Neural cell (in vitro differentiated cells): ENCODE measurements around the gene LRRC15.

Source experiments
- EZH2 ChIP-seq: fragments of 200-600, 300-800 bp; shearing (Covaris generic), sonication (generic); IDR thresholded peaks from 2 replicates; pipeline ENCODE4 v1.6.1; 2014; ENCODE audit warnings: antibody characterized with exemption, low read length, borderline replicate concordance, mild to moderate bottlenecking; ENCODE audit not compliant: insufficient read depth, poor library complexity, severe bottlenecking
- TF ChIP-seq, protein P1 (sequence below): fragments of 450-650 bp; IDR thresholded peaks from 2 replicates; pipeline ENCODE4 v1.5.1; 2014; ENCODE audit warnings: antibody characterized with exemption, mild to moderate bottlenecking, moderate library complexity; ENCODE audit not compliant: poor library complexity, severe bottlenecking

- no peak for TF ChIP-seq EZH2
- TF ChIP-seq, protein P1, sequence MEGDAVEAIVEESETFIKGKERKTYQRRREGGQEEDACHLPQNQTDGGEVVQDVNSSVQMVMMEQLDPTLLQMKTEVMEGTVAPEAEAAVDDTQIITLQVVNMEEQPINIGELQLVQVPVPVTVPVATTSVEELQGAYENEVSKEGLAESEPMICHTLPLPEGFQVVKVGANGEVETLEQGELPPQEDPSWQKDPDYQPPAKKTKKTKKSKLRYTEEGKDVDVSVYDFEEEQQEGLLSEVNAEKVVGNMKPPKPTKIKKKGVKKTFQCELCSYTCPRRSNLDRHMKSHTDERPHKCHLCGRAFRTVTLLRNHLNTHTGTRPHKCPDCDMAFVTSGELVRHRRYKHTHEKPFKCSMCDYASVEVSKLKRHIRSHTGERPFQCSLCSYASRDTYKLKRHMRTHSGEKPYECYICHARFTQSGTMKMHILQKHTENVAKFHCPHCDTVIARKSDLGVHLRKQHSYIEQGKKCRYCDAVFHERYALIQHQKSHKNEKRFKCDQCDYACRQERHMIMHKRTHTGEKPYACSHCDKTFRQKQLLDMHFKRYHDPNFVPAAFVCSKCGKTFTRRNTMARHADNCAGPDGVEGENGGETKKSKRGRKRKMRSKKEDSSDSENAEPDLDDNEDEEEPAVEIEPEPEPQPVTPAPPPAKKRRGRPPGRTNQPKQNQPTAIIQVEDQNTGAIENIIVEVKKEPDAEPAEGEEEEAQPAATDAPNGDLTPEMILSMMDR = no peak
Measured at GRCh38 chr3:194396859-194397756, 27.6 kb upstream of the LRRC15 start.
